HG02884 (cell line): Measurements from ENCODE around the gene AACS.
A peak's percentile ranks its signal among the peaks of the same experiment; 100 is the strongest.

Experiments
- ATAC-seq: cut with Tn5 transposase; IDR thresholded peaks from one replicate; pipeline ENCODE4 v1.9.1; 2021; ENCODE audit warnings: mild to moderate bottlenecking, moderate library complexity; ENCODE audit not compliant: unreplicated experiment

Gene AACS

GRCh38 chr12:125149160-125150108, 84.2 kb downstream of the AACS start:
- peak; percentile 92 for ATAC-seq

GRCh38 chr12:125151284-125151683, 86.0 kb downstream of the AACS start:
- no peak for ATAC-seq

GRCh38 chr12:125152463-125152862, 87.2 kb downstream of the AACS start:
- ATAC-seq = no peak

- no peak for ATAC-seq
These were observed 90.1 kb downstream of the AACS start for GRCh38 chr12:125155366-125155765.

GRCh38 chr12:125157177-125157576, 91.9 kb downstream of the AACS start:
- ATAC-seq = no peak

- ATAC-seq = no peak
These were observed 94.5 kb downstream of the AACS start for GRCh38 chr12:125159702-125160101.

- ATAC-seq = no peak
These were observed 95.2 kb downstream of the AACS start for GRCh38 chr12:125160281-125160955.

- no peak for ATAC-seq
These were observed 96.4 kb downstream of the AACS start for GRCh38 chr12:125161712-125162022.

- ATAC-seq = no peak
These were observed 97.3 kb downstream of the AACS start for GRCh38 chr12:125162489-125163028.

- ATAC-seq = no peak
These were observed 97.9 kb downstream of the AACS start for GRCh38 chr12:125163148-125163547.

- no peak for ATAC-seq
These were observed 99.3 kb downstream of the AACS start for GRCh38 chr12:125164541-125164940.

GRCh38 chr12:125166041-125166440, 100.8 kb downstream of the AACS start:
- no peak for ATAC-seq

- no peak for ATAC-seq
These were observed 102.4 kb downstream of the AACS start for GRCh38 chr12:125167658-125168057.

- no peak for ATAC-seq
These were observed 104.2 kb downstream of the AACS start for GRCh38 chr12:125169451-125169850.

- no peak for ATAC-seq
These were observed 104.6 kb downstream of the AACS start for GRCh38 chr12:125169870-125170269.

- ATAC-seq = no peak
These were observed 106.0 kb downstream of the AACS start for GRCh38 chr12:125171267-125171666.

GRCh38 chr12:125172231-125172850, 107.1 kb downstream of the AACS start:
- no peak for ATAC-seq

- ATAC-seq = no peak
These were observed 110.3 kb downstream of the AACS start for GRCh38 chr12:125175576-125175975.

GRCh38 chr12:125178222-125178621, 113.0 kb downstream of the AACS start:
- no peak for ATAC-seq

- no peak for ATAC-seq
These were observed 114.9 kb downstream of the AACS start for GRCh38 chr12:125180144-125180543.

- ATAC-seq = no peak
These were observed 115.9 kb downstream of the AACS start for GRCh38 chr12:125181107-125181506.
